HG03139 (cell line): ENCODE data around the gene CYBB.
A peak's percentile ranks its signal among the peaks of the same experiment; 100 is the strongest.

Experiments
- ATAC-seq: cut with Tn5 transposase; IDR thresholded peaks from one replicate; pipeline ENCODE4 v1.9.1; 2021; ENCODE audit not compliant: unreplicated experiment

The CYBB gene

GRCh38 chrX:37834937-37835336 is 55.1 kb downstream of the CYBB start:
- no peak for ATAC-seq

GRCh38 chrX:37840931-37841330 is 61.1 kb downstream of the CYBB start:
- ATAC-seq: no peak

- no peak for ATAC-seq
Observed at GRCh38 chrX:37844622-37845021, 64.8 kb downstream of the CYBB start.

- ATAC-seq: no peak
Observed at GRCh38 chrX:37846141-37846540, 66.3 kb downstream of the CYBB start.

- no peak for ATAC-seq
Observed at GRCh38 chrX:37846558-37846933, 66.7 kb downstream of the CYBB start.

GRCh38 chrX:37846934-37847732 is 67.3 kb downstream of the CYBB start, which contains the start of gene DYNLT3:
TSS of gene DYNLT3 (minus strand) at chrX:37847571. CDS start at chrX:37847510, 61 bp downstream.
- peak; percentile 99 for ATAC-seq

GRCh38 chrX:37847733-37848197 is 67.9 kb downstream of the CYBB start:
- no peak for ATAC-seq

GRCh38 chrX:37854148-37854547 is 74.3 kb downstream of the CYBB start:
- ATAC-seq: no peak

GRCh38 chrX:37854748-37855147 is 74.9 kb downstream of the CYBB start:
- no peak for ATAC-seq

GRCh38 chrX:37860721-37861120 is 80.9 kb downstream of the CYBB start:
- no peak for ATAC-seq

- no peak for ATAC-seq
Observed at GRCh38 chrX:37862851-37863250, 83.0 kb downstream of the CYBB start.
